ENCODE data around the gene SUMO2. TPM values are rescaled to one million over a fixed set of nuclear protein-coding genes. Genes with fewer than 3 reads are reported as not detected.

SUMO2 gene
- total and polyA plus RNA-seq, 2 of the 4 experiments (the other 2 are of a cell fraction), result 71.3 to 83.7 TPM

- peaks cover 38% of the 10 kb centered on the region for H4K20me1 ChIP-seq (ENCODE audit: insufficient read depth, low read length)
- ChIA-PET CTCF (no interaction called here), POLR2A (ENCODE audit: unreplicated experiment) (no interaction called here)
- peak overlapping the region; percentile 98 for H3K4me3 ChIP-seq (ENCODE audit: insufficient read depth, low read depth, low read length)
- no peak overlapping the region for H3K18ac ChIP-seq (ENCODE audit: low read depth, low read length)
- BruUV-seq (replicated peaks), result no TSS peak
- H3K14ac ChIP-seq (replicated peaks; ENCODE audit: low read depth, low read length), result peak overlapping the region; percentile 92
- peaks cover 3 to 29% of the 10 kb centered on the region in 2 experiments; a peak in 3 of 4 replicates for H3K79me1 ChIP-seq (ENCODE audit: low read depth in 1 of 2, low read length in 2 of 2)
- ATAC-seq (ENCODE audit: low read depth) (peak; percentile 2), DNase-seq (no peak)
- peak overlapping the region; percentile 82 for H2BK5ac ChIP-seq (ENCODE audit: low read depth, low read length, poor library complexity, severe bottlenecking)
- dilution Hi-C loops (cut with HindIII; ENCODE audit: low sequenced_read_pairs, unreplicated experiment) (no loop called here), intact Hi-C loops (cut with micrococcal nuclease) (no loop called here), in situ Hi-C loops (cut with MboI; ENCODE audit: low sequenced_read_pairs) (no loop called here)
- H3K23ac ChIP-seq (ENCODE audit: low read depth, low read length), result peak overlapping the region; percentile 41; the same call in 1 of the 2 replicates
- no peak overlapping the region; a peak in 1 of 4 replicates for H4K8ac ChIP-seq (ENCODE audit: low read depth in 2 of 2, low read length in 2 of 2)
- H3K27me3 ChIP-seq (ENCODE audit: control insufficient read depth, insufficient read depth, low read length), result no peaks in the 10 kb centered on the region
- WGBS, 2 experiments (ENCODE audit: extremely low coverage in 2 of 2, insufficient read length in 1 of 2), result 0% methylated on average over 17 of the region's 33 CpGs; no CpG with 5 or more reads in 1 of the 2 experiments
- no peaks in the 10 kb centered on the region for H3K4me1 ChIP-seq (ENCODE audit: control insufficient read depth, insufficient read depth, low read length)
- H3K9me3 ChIP-seq (ENCODE audit: control insufficient read depth, insufficient read depth, low read length), result no peaks in the 10 kb centered on the region
- no peak overlapping the region for H4K5ac ChIP-seq (ENCODE audit: low read depth, low read length)
- H3K36me3 ChIP-seq (ENCODE audit: control insufficient read depth, insufficient read depth, low read length), result peaks cover 19% of the 10 kb centered on the region
- peak overlapping the region; percentile 83 for H3K27ac ChIP-seq (ENCODE audit: insufficient read depth, low read length)
- peak overlapping the region; percentile 96 for H3K4ac ChIP-seq (ENCODE audit: low read depth, low read length)
- H4K91ac ChIP-seq (ENCODE audit: insufficient read depth, low read depth, low read length), result no peak overlapping the region
- no peak for TF ChIP-seq CEBPB (IDR thresholded peaks at IDR 0.05; ENCODE audit: low read depth, low read length)
- TF ChIP-seq MAFK (IDR thresholded peaks at IDR 0.05; ENCODE audit: low read depth, low read length), result no peak
- no peak for TF ChIP-seq FOS (IDR thresholded peaks at IDR 0.05; ENCODE audit: low read depth, low read length)
- TF ChIP-seq MXI1 (IDR thresholded peaks at IDR 0.05; ENCODE audit: borderline replicate concordance, low read depth, low read length), result no peak
- TF ChIP-seq CTCF (conservative IDR thresholded peaks at IDR 0.05; ENCODE audit: low read depth, low read length), result no peak
- TF ChIP-seq RFX5 (IDR thresholded peaks at IDR 0.05; ENCODE audit: low read depth, low read length), result no peak
- no peak for TF ChIP-seq CHD1 (IDR thresholded peaks at IDR 0.05; ENCODE audit: low read depth, low read length)
- no peak for TF ChIP-seq BHLHE40 (IDR thresholded peaks at IDR 0.05; ENCODE audit: low read depth, low read length)
- TF ChIP-seq RCOR1 (IDR thresholded peaks at IDR 0.05; ENCODE audit: insufficient replicate concordance, low read length), result no peak
- TF ChIP-seq POLR2A (IDR thresholded peaks at IDR 0.05; ENCODE audit: low read depth, low read length), result no peak
- no peak for TF ChIP-seq NFE2L2 (IDR thresholded peaks at IDR 0.05; ENCODE audit: low read depth, low read length)
- TF ChIP-seq ELK1 (IDR thresholded peaks at IDR 0.05; ENCODE audit: borderline replicate concordance, low read depth, low read length), result no peak
- no peak for TF ChIP-seq SMC3 (IDR thresholded peaks at IDR 0.05; ENCODE audit: low read depth, low read length)
- no peak for TF ChIP-seq RAD21 (IDR thresholded peaks at IDR 0.05; ENCODE audit: low read length)
- TF ChIP-seq USF2 (IDR thresholded peaks at IDR 0.05; ENCODE audit: low read depth, low read length), result no peak
- TF ChIP-seq MAZ (IDR thresholded peaks at IDR 0.05; ENCODE audit: borderline replicate concordance, low read depth, low read length), result no peak
- H3K9me1 ChIP-seq (ENCODE audit: insufficient read depth, low read length), result peaks cover 8% of the 10 kb centered on the region; the same call in 1 of the 2 replicates
- H2BK120ac ChIP-seq (ENCODE audit: low read depth, low read length), result no peak overlapping the region
- H2AK9ac ChIP-seq (replicated peaks; ENCODE audit: low read depth, low read length, poor library complexity), result peak overlapping the region; percentile 100
- H2BK20ac ChIP-seq (ENCODE audit: low read depth, low read length), result no peak overlapping the region
- no peak overlapping the region for H2BK15ac ChIP-seq (ENCODE audit: low read depth, low read length)
- peak overlapping the region; percentile 78 for H2AK5ac ChIP-seq (ENCODE audit: low read depth, low read length)
- H3K4me2 ChIP-seq (ENCODE audit: low read depth, low read length), result peak overlapping the region; percentile 98; the same call in 1 of the 2 replicates
- peak overlapping the region; percentile 91 for H2AFZ ChIP-seq (replicated peaks; ENCODE audit: low read length, poor library complexity)
- peak overlapping the region; percentile 91 for H3K9ac ChIP-seq (ENCODE audit: low read depth, low read length)
- H3K56ac ChIP-seq (ENCODE audit: extremely low read depth, insufficient read depth, low read length), result no peak overlapping the region
Observed at GRCh38 chr17:75182319-75182568, 515 bp downstream of the SUMO2 start.

Data from IMR-90 (cell line).